ENCODE results near the gene BLTP3A.

DNA sequence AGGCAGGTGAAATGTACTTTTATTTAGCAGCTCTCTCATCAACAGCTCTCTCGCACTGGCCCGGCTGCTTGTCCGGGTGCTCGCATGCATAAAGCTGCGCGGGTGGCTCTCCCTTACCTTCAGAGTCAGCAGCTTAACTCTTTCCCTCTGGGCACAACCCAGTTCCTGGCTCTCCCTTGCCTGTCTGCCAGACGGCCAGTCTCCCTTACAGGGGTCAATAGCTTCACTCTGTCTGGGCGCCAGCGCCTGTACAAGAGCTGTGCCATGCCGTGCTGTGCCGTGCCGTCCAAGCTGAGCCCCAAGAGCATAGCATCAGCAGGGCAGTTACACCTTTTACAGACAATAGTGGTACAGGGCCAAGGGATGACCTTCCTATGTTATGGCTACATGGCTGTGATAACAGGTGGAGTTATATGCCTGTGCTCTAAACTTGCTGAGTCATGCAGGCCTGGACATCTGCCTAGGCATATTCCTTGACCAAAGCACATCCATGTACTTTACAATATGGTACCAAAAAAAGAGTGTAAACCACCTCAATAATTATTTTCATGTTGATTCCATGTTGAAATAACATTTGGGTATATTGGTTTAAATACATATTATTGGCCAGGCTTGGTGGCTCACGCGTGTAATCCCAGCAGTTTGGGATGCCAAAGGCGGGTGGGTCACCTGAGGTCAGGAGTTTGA, 47.9 kb downstream of the BLTP3A start:
- TF ChIP-seq CTCF (IDR thresholded peaks at IDR 0.05; ENCODE audit: low read length) (no peak), EZH2 (optimal IDR thresholded peaks at IDR 0.05; ENCODE audit: low read depth, low read length) (no peak)

Data from MM.1S (cell line).